HEK293T (cell line): ENCODE data around the gene TEDC2.

Experiments used
- CTCF ChIA-PET: fragments of 350-600 bp; formaldehyde crosslinking; extraction: SDS; loops from one replicate; lab custom pipeline; 2021; ENCODE audit warnings: antibody characterized with exemption, inconsistent platforms; lab: Yijun Ruan, JAX
- POLR2A ChIA-PET: fragments of 350-600 bp; formaldehyde crosslinking; extraction: SDS; loops from one replicate; lab custom pipeline; 2020; ENCODE audit warnings: antibody characterized with exemption, inconsistent platforms; lab: Yijun Ruan, JAX
- DNase-seq: peaks from one replicate; pipeline ENCODE4 v3.0.0; 2012; ENCODE audit warnings: mixed read lengths; ENCODE audit errors: extremely low spot score
- ARNT ChIP-seq: fragments of 450-650 bp; IDR thresholded peaks from 2 replicates; pipeline ENCODE4 v1.6.1; 2017; ENCODE audit warnings: mild to moderate bottlenecking
- BHLHE40 ChIP-seq: fragments of 450-650 bp; IDR thresholded peaks from 2 replicates; pipeline ENCODE4 v1.6.1; 2016; ENCODE audit warnings: mild to moderate bottlenecking, moderate library complexity, borderline replicate concordance
- CTBP1 ChIP-seq: fragments of 450-650 bp; IDR thresholded peaks from 2 replicates; pipeline ENCODE4 v1.6.1; 2016; ENCODE audit warnings: borderline replicate concordance
- ELF4 ChIP-seq: fragments of 450-650 bp; IDR thresholded peaks from 2 replicates; pipeline ENCODE4 v1.6.1; 2017; ENCODE audit warnings: antibody characterized with exemption
- FOXA1 ChIP-seq: fragments of 450-650 bp; IDR thresholded peaks from 2 replicates; pipeline ENCODE4 v1.6.1; 2016; ENCODE audit warnings: mild to moderate bottlenecking
- FOXK2 ChIP-seq: fragments of 450-650 bp; IDR thresholded peaks from 2 replicates; pipeline ENCODE4 v1.6.1; 2016; ENCODE audit warnings: mild to moderate bottlenecking
- FOXM1 ChIP-seq: fragments of 450-650 bp; IDR thresholded peaks from 2 replicates; pipeline ENCODE4 v1.6.1; 2017; ENCODE audit warnings: mild to moderate bottlenecking, borderline replicate concordance
- HDGF ChIP-seq: fragments of 450-650 bp; IDR thresholded peaks from 2 replicates; pipeline ENCODE4 v1.6.1; 2017; ENCODE audit warnings: antibody characterized with exemption, borderline replicate concordance
- L3MBTL2 ChIP-seq: fragments of 450-650 bp; conservative IDR thresholded peaks from 2 replicates; pipeline ENCODE4 v1.6.1; 2016; ENCODE audit warnings: mild to moderate bottlenecking
- LEF1 ChIP-seq: fragments of 450-650 bp; IDR thresholded peaks from 2 replicates; pipeline ENCODE4 v1.6.1; 2017; ENCODE audit warnings: mild to moderate bottlenecking, borderline replicate concordance
- NFRKB ChIP-seq: fragments of 450-650 bp; IDR thresholded peaks from 2 replicates; pipeline ENCODE4 v1.6.1; 2016; ENCODE audit warnings: mild to moderate bottlenecking, moderate library complexity
- SUZ12 ChIP-seq: fragments of 450-650 bp; IDR thresholded peaks from 2 replicates; pipeline ENCODE4 v1.6.1; 2016; ENCODE audit warnings: mild to moderate bottlenecking
- TARDBP ChIP-seq: fragments of 450-650 bp; IDR thresholded peaks from 2 replicates; pipeline ENCODE4 v1.6.1; 2016
- ZNF384 ChIP-seq: fragments of 450-650 bp; IDR thresholded peaks from 2 replicates; pipeline ENCODE4 v1.6.1; 2016
- TF ChIP-seq, protein P1 (sequence below): fragments of 450-650 bp; IDR thresholded peaks from 2 replicates; pipeline ENCODE4 v1.6.1; 2016

TEDC2 gene

DNA sequence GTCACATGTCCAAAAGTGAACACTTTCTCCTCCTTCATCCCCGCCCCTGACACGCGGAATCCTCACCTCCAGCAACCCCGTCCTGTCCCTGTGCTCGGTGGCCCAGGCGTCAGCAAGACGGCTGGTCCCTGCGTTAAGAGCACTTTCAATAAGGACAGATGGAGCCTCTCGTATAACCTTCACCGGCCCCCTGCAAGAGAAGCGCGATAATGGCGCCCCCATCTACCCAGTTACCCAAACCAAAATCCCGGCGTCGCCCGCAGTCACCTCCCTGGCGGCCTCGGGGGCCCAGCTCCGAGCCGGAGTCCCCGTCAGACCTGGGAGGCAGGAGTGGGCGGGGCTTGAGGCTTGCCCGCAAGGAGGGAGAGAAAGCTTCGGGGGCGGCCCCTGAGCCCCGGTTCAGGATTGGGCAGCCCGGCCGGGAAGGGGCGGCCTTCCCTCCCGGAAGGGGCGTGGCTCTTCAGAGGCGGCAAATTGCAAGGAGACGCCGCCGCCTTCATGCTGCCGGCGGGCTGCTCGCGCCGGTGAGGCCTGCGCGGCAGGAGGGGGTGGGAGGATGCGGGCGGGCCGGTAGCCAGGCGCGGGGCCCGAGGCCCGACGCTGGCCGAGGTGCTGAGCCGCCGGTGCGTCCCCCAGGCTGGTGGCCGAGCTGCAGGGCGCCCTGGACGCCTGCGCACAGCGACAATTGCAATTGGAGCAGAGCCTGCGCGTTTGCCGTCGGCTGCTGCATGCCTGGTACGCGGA is at the start of gene TEDC2:
Gene TEDC2 (plus strand): TSS at position 463 of the 744 bp plus-strand sequence. CDS start 36 bp downstream, at position 499.
- DNase-seq, result peak; percentile 96
- TF ChIP-seq CTBP1 (no peak), L3MBTL2 (peak; percentile 68), SUZ12 (no peak)
- ChIA-PET CTCF (interaction anchor here (0.5 kb wide), 1 partner anchor 47 kb away, joined by 3 read pairs; no protein-coding TSS in a partner anchor), POLR2A (interaction anchor here (0.7 to 5.1 kb wide), 15 partner anchors 9 to 223 kb away, joined by 3 to 70 read pairs (median 6); partner anchors contain the start of genes ATP6V0C, CCNF, KCTD5 and NTN3)

DNA sequence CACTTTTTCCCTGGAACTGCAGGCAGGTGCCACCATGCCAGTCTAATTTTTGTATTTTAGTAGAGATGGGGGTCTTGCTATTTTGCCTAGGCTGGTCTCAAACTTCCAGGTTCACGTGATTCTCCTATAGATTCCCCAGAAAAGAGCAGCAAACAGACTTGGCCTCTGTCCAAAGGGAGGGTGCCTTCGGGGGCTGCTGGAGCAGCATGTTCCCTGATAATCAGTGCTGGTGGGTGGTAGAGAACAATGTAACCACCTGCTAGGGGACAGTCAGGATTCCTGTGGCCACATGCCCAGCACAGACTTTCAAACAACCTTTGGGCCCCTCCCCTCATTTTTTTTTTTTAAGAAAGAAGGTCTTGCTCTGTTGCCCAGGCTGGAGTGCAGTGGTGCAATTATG is 44.8 kb upstream of the TEDC2 start:
- ChIA-PET CTCF (no interaction called here), POLR2A (no interaction called here)

GRCh38 chr16:2420035-2420434 is 39.9 kb upstream of the TEDC2 start:
- CTCF ChIA-PET, result no interaction called here
- DNase-seq, result no peak
- TF ChIP-seq TARDBP (no peak), FOXA1 (no peak)
- POLR2A ChIA-PET, result no interaction called here

More for the DNA sequence above, 44.8 kb upstream of the TEDC2 start:
- no peak for DNase-seq
- TF ChIP-seq ZNF384 (no peak), TARDBP (no peak), HDGF (no peak), ARNT (no peak), ELF4 (no peak), L3MBTL2 (no peak)

DNA sequence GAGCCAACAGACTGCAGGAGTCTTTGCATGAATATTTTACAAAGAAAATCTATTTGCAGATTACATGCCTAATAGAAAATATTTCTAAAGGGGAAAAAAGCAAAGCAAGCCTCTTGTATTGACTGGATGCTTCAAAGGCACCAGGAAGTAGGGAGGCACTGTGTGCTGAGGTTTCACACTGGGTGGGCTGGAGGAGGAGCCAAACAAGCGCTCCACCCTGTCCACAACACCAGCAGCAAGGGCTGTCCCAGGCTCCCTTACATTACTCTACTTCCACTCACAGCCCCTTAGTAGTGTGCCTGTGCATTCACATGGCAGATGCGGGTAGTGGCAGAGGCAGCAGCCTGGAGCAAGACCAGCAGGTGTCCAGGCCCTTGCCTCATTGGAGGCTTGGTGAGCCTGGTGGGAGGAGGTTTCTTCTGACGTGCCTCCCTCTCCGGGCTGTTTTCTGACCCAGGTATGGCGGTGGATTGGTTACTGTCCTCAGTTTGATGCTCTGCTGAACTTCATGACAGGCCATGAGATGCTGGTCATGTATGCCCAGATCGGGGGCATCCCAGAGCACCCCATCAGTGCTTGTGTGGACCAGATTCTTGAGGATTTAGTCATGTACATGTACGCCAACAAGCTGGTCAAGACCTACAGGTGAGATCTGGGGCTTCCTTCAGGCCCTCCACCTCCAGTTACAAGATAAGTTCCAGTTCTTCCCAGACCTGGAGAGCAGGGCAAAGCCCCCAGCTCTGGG is 37.6 kb upstream of the TEDC2 start:
- DNase-seq, result no peak
- POLR2A ChIA-PET, result no interaction called here
- CTCF ChIA-PET, result interaction anchor here (0.9 kb wide), 1 partner anchor 12 kb away, joined by 3 read pairs; no protein-coding TSS in a partner anchor
- no peak for TF ChIP-seq ARNT
- no peak for TF ChIP-seq TARDBP
- TF ChIP-seq HDGF, result no peak
- no peak for TF ChIP-seq FOXM1
- TF ChIP-seq BHLHE40, result no peak

GRCh38 chr16:2424061-2425007 is 35.6 kb upstream of the TEDC2 start:
- TF ChIP-seq ELF4, result no peak
- POLR2A ChIA-PET, result no interaction called here
- CTCF ChIA-PET, result no interaction called here
- DNase-seq, result no peak

DNA sequence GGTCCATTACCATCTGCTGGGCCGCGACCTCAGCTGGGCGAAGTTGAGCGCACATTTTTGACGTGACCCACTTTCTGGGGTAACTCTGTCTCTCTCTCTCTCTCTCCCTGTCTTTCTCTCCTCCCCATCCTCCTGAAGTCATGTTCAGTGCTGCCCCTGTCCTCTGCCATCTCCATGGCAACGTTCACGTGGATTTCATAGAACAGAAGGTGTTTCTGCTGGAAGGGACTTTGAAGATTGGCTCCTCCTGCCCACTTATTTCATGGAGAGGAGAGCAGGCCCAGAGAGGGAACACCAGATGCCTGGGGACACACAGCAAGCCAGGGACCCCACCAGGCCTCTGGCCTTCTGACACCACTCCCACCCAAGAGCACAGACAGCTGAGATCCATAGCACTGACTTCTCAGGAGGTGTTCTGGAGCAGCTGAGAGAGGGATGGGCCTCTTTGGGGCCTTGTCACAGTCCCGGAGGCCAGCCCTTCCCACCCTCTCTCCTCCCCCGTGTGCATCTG is 34.8 kb upstream of the TEDC2 start:
- TF ChIP-seq, protein P1, sequence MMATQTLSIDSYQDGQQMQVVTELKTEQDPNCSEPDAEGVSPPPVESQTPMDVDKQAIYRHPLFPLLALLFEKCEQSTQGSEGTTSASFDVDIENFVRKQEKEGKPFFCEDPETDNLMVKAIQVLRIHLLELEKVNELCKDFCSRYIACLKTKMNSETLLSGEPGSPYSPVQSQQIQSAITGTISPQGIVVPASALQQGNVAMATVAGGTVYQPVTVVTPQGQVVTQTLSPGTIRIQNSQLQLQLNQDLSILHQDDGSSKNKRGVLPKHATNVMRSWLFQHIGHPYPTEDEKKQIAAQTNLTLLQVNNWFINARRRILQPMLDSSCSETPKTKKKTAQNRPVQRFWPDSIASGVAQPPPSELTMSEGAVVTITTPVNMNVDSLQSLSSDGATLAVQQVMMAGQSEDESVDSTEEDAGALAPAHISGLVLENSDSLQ, result no peak
- TF ChIP-seq BHLHE40 (no peak), ELF4 (no peak), FOXK2 (no peak), CTBP1 (no peak), ARNT (no peak), NFRKB (no peak), LEF1 (no peak), ZNF384 (no peak), FOXA1 (no peak), TARDBP (no peak), FOXM1 (no peak), HDGF (no peak), SUZ12 (no peak)

DNA sequence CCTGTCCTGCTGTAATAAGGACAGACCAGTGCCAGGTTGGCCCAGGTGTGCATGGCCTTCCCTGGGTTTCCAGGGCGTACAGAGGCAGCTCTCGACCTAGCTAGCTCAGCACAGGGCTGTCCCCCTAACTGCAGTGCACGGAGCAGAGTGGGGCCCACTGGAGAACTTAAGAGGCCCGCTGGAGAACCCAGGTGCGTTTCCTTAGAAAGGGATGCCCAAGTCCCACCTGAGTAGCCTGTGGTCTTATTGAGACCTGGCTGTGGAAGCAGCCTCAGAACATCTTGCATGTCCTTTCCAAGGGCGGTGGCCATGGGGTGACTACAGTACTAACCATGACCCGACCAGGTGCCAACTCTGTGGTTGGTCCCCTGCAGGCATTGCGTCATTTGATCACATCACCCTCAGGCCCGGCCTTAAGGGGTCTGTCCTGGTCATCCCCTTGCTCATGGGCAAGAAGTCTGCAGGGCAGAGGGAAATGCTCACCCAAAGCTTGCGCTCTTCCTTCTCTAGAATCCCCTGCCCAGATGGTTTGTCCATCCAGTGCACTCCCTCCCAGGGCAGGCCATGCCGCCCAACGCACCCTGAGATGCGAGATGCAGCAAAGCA is 34.0 kb upstream of the TEDC2 start:
- DNase-seq, result no peak
- TF ChIP-seq FOXM1, result no peak
- no peak for TF ChIP-seq CTBP1
- no peak for TF ChIP-seq TARDBP
- no peak for TF ChIP-seq ELF4
- TF ChIP-seq SUZ12, result no peak
- TF ChIP-seq NFRKB, result no peak
- TF ChIP-seq, protein P1, result no peak
- TF ChIP-seq LEF1, result no peak
- TF ChIP-seq ARNT, result no peak
- POLR2A ChIA-PET, result interaction anchor here (1.5 to 2.3 kb wide), 2 partner anchors 15 to 19 kb away, joined by 3 to 6 read pairs; no protein-coding TSS in a partner anchor
- CTCF ChIA-PET, result interaction anchor here (1.1 kb wide), 1 partner anchor 12 kb away, joined by 3 read pairs; no protein-coding TSS in a partner anchor

More for the DNA sequence above, 34.8 kb upstream of the TEDC2 start:
- POLR2A ChIA-PET, result no interaction called here
- CTCF ChIA-PET, result interaction anchor here (1.1 kb wide), 1 partner anchor 11 kb away, joined by 3 read pairs; no protein-coding TSS in a partner anchor
- no peak for DNase-seq
